CMK (cell line): Measurements from ENCODE around the gene ARHGEF1.
"Not testable (repeated sequence)": the region's sequence is repeated elsewhere in the genome, so short reads cannot be mapped to it uniquely, and the experiment has no call there.

Experiments used
- DNase-seq: peaks from one replicate; pipeline ENCODE4 v3.0.0-alpha.2; 2010; ENCODE audit warnings: low read depth

ARHGEF1 gene

DNA sequence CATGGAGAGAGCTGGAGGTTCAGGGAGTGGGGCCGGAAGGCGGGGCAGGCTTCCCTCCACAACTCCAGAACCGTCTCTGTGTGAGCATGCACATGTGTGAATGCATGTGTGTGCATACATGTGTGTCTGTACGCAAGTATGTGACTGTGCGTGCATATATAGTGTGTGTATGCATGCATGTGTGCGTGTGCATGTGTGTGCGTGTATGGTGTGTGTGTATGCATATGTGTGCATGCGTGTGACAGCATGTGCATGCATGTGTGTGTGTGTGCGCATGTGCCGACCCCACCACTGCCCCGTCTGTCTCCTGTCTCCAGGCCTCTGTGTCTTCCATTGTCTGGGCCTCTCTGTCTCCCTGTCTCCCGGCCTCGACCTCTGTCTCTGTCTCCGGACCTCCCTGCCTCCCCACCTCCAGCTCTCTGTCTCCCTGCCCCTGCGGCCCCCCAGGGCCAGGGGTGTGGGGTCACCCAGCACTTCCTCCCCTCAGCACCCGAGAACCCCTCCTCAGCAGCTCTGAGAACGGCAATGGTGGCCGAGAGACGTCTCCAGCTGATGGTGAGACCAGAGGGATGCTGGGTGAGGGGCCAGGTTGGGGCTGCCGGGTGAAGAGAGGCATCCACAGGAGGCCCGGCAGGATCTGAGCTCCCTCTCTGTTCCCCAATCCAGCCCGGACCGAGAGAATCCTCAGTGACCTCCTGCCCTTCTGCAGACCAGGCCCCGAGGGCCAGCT, 22.5 kb downstream of the ARHGEF1 start:
- DNase-seq, result no peak

DNA sequence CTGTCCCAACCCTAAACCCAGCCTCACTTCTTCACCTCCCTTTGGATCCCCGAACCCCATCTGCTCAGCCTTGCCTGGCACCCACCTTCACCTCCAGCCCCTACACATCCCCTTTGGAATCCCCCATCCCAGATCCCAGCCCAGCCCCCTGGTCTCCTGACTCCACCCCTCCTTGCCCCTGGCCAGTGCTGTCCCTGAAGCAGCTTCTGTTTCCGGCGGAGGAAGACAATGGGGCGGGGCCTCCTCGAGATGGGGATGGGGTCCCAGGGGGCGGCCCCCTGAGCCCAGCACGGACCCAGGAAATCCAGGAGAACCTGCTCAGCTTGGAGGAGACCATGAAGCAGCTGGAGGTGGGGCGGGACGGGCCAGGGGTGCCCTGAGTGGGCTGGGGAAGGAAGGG, 23.3 kb downstream of the ARHGEF1 start:
- DNase-seq, result no peak

DNA sequence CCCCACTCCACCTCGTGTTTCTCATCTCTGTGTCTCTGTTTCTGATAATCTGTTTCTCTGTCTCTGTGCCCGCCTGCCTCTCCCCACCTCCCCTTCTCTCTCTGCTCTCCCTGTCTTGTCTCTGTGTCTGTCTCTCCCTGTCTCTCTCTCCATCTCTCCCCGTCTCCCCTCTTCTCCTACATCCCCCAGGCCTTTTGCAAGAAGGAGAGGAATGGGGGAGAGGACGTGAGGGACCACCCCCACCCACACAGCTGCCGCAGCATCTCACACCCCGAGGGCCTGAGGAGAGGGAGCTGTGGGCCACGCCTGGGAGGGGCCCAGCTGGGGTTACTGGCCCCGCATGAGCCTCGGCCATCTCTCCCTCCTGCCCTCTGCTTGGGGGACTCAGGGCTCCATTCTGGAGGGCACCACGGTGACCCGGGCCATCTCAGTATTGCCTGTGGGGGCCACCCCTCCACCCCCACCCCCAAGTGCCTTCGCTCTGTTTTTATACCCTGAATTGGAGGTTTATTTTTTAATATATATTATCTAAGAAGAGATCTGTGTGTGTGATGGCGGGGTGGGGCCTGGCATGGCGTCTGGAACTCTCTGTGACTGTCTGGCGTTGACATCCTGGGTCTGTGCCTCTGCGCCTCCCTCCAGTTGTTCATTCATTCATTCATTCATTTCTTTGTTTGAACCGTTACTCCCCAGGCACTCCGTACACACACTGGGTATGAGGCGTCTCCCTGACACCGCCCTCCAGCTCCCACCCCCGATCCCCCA, 24.1 kb downstream of the ARHGEF1 start:
- DNase-seq, result no peak

DNA sequence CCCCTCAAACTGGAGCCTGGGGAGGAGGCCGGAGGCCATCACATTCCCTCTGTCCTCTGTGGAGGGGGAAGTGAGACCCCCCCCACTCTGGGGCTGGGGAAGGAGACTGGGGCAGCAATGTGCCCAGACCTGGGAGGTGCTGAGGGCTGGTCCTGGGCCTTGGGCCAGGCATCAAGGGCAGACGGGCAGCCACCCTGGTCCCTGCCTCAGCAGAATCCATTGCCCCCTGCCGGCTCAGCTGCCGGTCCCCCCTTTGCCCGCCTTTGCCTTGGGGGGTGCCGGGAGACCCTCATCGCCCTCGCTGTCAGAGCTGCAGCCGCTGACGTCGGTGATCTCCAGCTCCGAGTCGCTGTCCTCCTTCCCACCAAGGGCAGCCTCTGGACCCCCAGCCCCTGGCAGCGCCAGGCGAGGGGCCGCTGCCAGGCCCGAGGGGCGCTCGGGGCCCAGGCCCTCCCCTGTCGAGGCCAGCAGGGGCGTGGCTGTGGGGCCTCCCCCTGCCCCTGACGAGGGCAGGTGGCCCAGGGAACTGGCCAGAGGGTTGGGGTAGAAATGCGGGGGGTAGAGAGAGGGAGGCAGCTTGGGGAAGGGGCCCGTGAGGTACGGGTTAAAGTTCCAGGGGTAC, 25.1 kb downstream of the ARHGEF1 start:
- no peak for DNase-seq

DNA sequence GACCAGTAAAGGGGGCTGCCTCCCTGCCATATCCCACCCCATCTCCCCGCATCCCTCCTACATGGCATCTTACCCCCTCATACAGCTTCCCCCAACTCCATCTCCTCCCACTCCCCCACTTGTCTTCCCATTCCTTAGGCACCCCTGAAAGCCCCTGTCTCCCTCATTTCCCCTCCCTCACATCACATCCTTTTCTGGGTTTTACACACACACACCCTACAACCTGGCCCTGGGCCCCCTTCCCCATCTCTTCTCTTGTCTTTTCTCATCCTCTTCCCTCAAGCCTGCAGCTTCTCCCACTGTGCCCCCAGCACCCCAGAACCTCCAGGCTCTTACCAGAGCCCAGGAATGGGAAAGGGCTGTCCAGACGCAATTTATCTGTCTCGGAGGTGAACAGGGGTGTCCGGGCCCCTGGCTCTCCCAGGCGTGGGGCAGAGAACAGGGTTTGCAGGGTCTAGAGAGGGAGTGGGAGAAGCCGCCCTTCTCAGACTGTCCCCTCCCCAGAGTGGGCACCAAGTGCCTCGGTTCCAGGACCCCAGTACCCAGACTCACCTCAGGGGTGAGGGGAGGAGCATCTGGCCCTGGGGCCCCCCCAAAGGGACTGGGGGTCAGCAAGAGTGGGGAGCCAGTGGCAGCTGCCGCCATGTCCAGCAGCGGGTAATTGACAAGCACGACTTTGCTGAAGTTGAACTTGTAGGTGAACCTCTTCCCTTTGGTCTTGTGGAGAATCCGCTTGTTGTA, 25.9 kb downstream of the ARHGEF1 start:
- no peak for DNase-seq

DNA sequence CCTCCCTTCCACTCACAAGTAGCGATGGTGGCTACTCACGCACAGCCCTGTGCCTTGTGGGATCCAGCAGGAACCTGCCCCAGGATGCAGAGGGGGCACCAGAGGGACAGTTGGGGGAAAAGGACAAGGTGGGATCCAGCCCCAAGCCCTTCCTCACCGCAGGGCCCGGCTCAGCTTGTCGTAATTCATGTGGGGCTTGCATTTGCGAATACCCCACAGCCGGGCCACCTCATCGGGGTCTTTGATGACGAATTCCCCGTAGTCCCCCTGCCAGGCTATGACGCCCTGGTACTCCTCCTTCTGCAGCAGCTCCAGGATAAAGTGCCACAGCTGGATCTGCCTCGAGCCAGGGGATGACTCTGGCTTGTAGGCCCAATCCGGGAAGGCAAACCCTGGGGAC, 26.7 kb downstream of the ARHGEF1 start:
- no peak for DNase-seq

DNA sequence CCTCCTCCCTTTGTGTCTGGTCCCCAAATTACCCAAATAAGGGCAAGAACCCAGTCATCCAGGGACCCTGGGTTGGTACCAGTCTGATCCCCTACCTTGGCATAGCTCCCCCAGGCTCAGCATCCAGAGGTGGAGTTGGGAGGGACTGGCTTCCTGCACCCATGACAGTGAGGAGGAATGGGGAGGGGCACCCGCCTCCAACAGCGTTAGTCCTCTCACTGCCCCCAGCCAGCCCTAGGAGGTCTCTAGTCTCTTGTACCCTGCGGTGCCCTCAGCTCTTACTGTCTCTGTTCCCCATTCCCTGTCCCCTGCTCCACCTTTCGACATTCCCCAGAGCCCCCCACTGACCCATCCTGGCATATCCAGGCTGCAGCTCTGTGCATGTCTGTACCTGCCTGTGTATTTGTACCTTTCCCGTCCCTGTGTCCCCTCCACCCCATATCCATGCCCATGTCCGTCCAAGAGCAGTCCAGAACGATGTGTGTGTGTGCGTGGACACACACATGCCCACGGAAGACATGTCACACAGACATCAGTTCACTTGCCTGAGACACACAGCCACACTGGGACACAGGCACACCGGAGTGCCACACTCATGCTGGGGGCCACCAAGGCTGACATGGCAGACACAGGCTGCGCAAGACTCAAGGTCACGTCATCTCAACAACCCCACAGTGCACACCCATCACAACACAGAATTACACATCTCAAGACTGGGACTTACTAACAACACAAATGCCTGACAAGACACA, 27.4 kb downstream of the ARHGEF1 start:
- no peak for DNase-seq

DNA sequence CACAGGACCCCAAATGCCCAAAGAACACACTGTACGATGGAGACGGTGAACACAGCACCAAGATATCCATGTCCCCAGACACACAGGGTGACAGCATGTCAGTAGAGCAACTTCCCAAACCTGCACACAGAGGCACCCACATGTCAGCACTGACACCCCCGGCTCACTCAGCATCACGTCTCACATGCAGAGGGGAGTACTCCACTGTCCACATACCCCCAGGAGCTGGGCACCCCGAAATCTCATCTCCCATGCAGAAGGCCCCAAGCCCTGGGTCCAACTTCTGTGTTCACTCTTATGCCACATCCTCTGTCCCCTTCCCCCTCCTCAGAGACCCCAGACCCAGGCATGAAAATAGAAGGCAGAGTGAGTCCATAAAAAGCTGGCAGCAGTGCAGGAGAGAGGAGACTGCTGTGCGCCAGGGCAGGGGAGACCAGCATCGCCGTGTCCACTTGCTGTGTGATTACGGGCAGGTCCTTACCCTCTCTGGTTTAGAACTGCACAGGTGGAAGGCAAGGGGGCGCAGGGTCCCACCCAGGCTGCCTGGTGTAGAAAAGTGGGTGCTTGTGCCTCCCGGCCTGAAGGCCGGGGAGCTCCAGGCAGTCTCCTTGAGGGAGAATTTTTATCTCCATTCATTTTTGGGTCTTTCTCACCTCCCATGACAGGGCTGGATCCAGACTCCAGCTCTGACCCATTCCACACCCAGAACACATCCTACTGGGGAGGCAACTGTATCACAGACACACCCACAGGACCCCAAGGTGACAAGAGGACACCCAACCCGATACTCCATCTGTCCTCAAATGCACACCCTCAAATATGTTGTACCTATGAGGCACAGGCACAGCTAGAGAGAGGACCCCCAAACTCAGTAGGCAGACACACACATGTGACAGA, 28.3 kb downstream of the ARHGEF1 start:
- DNase-seq, result no peak

DNA sequence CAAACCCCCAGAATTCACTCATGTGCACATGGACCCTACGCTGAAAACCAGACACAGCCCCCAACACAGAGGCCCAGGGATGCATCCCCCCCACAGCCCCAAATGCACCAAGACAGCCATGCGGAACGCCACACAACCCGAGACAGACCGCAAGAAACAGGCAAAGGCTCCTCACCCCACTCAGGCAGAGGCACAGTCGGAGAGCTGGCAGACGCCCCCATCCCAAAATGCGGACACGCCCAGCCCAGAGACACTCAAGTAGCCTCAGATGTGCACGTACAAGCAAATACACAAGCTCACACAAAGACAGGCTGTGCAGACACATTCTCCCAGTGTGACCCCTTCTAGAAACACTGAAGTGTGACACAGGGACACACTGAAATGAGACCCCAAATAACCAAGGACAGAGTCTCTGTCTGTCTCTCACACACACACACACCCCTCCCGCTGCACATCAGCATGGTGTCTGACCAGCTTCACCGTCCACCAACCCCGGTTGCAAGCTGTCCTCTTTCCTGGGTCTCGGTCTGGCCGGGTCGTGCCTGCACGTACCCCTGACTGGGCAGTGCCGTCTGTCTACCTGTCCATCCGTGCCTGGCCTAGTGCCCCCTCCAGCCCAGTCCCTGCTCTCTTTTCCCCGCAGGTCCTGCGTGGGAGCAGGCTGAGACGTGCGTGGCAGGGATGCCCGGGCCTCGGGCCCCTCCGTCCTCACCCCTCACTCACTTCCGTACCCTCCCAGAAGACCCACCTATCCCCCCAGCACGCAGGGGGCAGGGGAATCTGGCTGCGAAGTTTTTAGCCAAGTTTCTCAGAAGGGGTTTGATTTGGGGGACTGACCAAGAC, 29.1 kb downstream of the ARHGEF1 start:
- no peak for DNase-seq

DNA sequence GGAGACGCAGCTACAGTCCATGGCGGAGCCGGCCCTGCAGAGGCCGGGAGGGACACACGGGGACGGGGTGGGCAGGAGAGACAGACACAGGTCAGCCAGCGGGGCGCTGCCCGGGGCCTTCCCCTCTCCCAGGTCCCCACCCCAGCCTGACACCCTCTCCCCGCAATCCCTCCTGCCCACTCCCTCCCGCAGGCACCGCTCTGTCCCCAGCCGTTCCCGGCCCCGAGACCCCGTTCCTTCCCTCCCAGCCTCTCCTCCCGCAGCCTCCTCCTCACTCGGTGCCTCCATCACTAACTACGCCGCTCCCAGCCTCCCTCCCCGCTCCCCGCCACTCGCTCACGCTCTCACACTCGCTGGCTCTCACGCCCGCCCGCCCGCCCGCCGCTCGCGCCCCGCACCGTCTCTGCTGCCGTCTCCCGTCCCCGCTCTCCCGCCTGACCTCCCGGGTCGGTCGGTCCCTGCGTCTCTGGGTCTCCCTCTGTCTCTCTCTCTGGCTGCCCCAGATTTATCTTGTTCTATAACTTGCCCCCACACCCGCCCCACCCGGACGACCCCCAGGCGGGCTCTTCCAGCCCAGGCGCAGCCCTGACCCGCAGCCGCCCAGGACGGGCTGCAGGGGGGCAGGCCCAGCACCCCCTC, 30.0 kb downstream of the ARHGEF1 start:
- DNase-seq, result no peak

DNA sequence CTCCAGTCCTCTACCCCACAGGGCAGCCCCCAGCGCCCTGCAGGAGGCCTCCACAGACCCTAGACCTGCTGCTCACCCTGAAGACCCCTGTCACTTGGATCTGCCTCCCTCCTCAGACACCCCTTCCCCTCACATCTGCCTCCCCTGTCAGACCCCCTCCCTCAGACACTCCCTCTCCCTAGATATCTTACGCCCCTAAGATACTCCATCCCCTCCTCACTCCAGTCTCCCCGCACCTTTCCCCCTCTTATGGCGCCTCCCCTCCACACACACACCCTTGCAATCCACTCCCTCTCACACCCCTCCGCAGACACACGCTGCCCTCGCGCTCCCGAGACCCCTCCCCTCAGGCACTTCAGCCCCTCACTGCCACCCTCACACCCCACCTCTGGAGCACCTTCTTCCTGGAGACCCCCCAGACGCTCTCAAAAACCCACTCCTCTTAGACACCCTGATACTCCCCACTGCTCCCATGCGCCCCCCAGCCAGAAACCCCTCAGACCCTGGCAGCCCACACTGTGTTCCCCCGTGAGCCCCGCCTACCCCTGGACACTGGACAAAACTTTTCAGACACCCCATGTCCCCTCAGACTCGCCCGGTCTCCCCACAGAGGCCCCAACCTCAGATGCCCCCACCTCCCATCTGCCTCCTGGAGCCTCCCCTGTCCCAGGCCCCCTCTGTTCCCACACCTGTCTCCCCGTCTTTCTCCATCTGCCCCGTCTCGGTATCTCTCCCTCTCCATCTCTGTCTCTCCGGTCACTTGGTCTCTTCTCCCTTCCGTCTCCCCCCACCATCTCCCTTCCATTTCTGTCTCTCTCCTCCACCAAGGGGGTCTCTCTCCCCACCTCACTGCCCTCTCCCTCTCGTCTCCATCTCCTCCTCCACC, 30.8 kb downstream of the ARHGEF1 start:
- no peak for DNase-seq

DNA sequence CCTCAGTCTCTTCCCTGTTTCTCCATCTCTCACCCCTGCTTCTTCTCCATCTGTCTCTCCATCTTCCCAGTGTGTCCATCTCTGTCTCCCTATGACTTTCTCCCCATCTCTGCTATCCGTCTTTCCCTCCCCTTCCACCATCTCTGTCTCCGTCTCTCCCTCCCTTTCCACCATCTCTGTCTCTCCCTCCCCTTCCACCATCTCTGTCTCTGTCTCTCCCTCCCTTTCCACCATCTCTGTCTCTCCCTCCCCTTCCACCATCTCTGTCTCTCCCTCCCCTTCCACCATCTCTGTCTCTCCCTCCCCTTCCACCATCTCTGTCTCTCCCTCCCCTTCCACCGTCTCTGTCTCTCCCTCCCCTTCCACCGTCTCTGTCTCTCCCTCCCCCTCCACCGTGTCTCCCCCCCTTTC, 31.4 kb downstream of the ARHGEF1 start:
- DNase-seq, result not testable (repeated sequence)

DNA sequence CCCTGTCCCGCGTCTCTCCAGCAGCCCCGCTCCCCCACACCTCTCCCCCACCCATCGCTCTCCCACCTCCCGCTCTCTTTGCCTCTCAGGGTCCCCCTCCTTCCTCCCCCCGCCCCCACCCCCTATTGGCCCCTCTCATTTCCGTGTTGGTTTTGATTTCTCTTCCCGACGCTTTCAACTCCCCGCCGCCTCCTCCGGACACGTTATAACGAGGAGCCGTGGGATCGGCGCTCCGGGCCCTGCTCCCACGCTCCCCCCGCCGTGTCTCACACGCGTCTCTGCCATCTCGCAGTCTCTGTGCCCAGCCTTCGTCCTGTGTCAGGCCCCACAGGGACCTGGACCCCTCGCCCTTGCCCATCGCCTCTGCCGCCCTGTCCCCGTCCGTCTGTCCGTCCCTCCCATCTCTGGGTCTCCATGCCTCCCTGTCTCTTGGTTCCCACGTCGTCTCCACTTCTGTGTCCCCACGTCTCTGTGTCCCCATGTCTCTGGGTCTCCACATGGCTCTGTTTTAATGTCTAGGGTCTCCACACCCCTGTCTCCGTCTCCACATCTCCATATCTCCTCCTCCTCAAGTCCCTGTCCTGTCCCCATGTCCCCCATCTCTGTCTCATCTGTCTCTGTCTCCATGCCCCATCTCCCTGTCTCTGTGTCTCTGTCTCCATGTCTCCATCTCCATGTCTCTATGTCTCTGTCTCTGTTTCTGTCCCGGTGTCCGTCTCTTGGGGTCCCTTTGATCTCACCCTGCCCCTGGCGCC, 32.2 kb downstream of the ARHGEF1 start:
- DNase-seq, result no peak

DNA sequence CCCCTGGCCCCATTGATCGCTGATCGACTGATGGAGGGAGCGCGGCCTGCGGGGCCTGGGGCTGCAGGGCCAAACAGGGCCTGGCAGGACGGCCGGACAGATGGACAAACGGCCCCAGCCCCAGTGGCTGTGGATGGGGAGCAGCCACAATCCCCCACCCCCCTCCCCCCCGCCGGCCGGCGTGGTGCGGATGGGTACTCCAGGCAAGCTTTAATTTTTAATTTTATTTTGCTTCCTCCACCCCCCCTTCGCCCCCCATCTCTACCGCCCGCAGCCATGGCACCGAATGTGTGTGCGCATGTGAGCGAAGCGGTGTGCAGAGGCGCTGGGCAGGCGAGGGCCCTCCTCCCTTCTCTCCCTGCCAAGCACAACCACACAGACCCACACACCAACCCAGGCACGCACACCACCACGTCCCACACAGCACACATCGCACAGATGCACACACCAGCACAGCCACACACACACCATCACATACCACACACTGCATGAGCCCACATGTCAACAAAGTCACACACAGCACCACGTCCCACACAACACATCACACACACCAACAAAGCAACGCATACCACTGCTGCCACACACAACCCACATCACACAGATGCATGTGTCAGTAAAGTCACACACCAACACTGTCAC, 32.9 kb downstream of the ARHGEF1 start:
- DNase-seq, result no peak

DNA sequence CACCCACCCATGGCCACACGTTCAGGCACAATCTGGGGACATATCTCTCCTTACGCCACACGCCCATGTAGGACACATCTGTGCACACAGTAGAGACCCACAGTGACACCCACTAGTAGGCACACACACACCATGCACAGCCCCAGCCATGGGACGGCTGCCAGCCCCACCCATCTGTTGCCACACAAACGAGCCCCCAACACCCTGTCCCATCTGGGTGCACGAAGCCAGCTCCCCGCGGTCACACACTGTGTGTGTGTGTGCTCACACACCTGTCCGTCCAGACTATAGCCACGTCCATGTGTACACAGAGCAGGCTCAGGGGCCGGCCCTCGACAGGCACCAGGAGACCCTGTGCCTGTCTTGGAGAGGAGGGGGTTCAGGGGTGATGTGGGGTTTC, 34.7 kb downstream of the ARHGEF1 start:
- DNase-seq, result no peak

DNA sequence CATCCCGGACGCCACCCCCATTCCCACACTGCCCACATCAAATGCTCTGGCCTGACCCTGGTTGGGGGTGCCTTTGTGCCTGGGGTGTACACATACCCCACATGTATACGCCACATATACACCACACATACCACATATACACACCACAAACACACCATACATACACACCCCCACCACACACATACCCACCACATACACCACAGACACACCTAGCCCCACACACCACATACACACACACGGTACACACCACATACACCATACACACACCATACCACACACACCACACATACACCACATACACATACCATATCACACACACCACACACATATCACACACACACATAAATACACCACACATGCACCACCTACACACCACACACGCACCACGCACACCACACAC, 35.1 kb downstream of the ARHGEF1 start:
- DNase-seq, result no peak

DNA sequence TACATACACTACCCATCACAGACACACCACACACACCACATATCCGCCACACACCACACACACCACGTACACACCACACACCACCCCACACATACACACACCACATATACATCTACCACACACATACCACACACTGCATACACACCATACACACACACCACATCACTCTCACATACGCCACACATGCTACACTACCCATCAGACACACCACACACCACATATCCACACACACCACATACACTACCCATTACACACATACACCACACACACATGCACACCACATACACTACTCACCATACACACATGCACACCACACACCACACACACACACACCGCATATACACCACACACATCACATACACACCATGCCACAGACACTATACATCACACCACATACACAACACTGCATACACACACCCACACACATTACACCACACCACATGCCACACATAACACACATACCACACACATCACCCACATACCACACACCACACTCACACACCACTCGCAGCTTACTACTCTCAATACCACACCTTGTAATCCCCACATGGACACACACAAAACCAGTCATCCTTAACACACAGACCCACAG, 35.8 kb downstream of the ARHGEF1 start:
- DNase-seq, result no peak
